Glomerular visceral epithelial cell (primary cell): ENCODE data around the gene SEMA4D.
A peak's percentile ranks its signal among the peaks of the same experiment; 100 is the strongest.

Experiments
- DNase-seq: peaks from one replicate; pipeline ENCODE4 v3.0.0-alpha.2; 2016; ENCODE audit errors: extremely low spot score

SEMA4D gene

DNA sequence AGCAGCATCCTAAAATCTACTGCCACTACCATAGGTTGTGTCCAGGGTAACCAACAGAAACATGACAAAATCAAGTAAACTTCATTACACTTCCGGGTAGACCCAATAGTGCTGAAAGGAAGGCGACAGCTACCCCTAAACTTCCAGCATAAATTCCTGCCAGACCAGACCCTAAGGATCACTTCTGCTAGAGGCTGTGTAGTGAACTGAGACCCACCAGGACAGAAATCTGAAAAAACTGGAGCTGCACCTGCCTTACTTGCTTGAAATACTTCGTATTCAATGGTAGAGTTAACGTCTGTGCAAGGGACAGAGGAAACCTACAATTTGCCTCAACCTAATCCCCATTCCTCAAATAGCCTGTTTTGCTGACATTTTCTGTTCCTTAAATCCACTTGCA, 180.6 kb downstream of the SEMA4D start:
- no peak for DNase-seq

DNA sequence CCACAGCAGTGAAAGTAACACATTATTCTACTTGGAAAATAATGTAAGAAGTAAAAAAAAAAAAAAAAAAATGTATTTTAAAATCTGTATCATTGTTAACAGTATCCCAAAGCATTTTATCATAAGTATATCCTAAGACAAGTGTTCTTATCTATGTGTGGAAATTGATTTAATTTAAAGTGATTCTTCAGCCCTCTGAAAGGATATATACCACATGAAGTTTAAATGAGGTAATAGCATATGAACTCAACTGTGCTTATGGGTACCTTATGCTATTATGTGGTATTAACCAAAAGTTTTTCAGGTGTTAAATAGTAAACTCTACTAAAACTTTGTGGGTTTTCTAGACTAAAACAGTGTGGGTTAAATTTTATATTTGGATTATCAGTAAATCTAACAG, 182.4 kb downstream of the SEMA4D start:
- no peak for DNase-seq

DNA sequence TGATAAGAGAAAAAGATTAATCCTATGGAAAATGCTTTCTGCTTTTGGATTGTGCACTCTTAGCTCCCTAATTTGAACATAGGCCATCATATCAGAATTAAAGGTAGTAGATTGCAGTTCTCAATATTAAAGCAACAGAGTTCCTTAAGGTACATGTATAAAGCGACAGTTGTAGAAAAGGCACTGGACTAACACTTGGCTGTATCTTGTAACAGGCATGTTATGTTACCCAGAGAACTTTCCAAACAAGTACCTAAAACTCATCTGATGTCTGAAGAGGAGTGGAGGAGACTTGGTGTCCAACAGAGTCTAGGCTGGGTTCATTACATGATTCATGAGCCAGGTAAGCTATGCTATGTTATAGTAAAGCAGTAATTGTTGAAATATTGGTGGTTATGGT, 183.0 kb downstream of the SEMA4D start:
- no peak for DNase-seq

GRCh38 chr9:89313842-89314241, 184.1 kb downstream of the SEMA4D start:
- peak; percentile 28 for DNase-seq

DNA sequence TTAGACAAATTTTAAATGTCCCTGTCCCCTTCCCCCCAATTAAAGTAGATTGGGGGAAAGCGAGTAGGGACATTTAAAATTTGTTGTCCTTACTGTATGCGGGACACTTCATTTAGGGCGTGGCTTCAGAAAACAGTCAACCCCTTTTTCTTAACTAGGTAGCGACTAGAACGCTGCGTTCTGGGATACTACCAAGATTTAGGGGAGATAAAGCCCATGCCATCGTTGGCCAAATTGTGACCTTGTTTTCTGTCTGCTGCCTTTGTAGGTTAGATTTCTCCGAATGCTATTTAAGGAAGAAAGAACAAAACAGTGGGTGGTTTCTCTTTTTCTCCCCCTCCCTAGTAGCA, 185.7 kb downstream of the SEMA4D start:
- peak; percentile 33 for DNase-seq

GRCh38 chr9:89311346-89312221, 186.3 kb downstream of the SEMA4D start:
- peak; percentile 33 for DNase-seq
